Thyroid gland (tissue), 4 donors: ENCODE results near the gene PSMB11.
A peak's percentile ranks its signal among the peaks of the same experiment; 100 is the strongest.

Experiments
- CTCF ChIP-seq, 6 experiments: fragments of 200-600 bp in 3 of 6; fragments of 450-650 bp in 3 of 6; sonication (generic) in 3 of 6; IDR thresholded peaks; one replicate each; pipeline ENCODE4 v1.5.1; 2016 to 2019; ENCODE audit warnings: antibody characterized with exemption in 6 of 6, mild to moderate bottlenecking in 2 of 6, inconsistent platforms in 1 of 6, moderate library complexity in 1 of 6
- POLR2A ChIP-seq, 2 donors: fragments of 450-650 bp; IDR thresholded peaks; one replicate each; pipeline ENCODE4 v1.6.1; 2017; ENCODE audit warnings: antibody characterized with exemption in 2 of 2, mild to moderate bottlenecking in 2 of 2, moderate library complexity in 1 of 2

- TF ChIP-seq CTCF (IDR thresholded peaks at IDR 0.05) (no peak), POLR2A (IDR thresholded peaks at IDR 0.05) (peak in 1 of 2 donors; percentile 65)
These were observed 31.9 kb upstream of the PSMB11 start, which contains the start of gene C14orf93 for GRCh38 chr14:23009939-23010726.
